ENCODE results near the gene JAML. TPM values are rescaled to one million over a fixed set of nuclear protein-coding genes. Genes with fewer than 3 reads are reported as not detected.

JAML gene
- total RNA-seq = 100 to 1,000 TPM; 125 to 239 TPM

- peaks cover 0 to 5% of the 10 kb centered on the region in 2 donors for H3K9me3 Mint-ChIP-seq
- peaks cover 61 to 72% of the 10 kb centered on the region in 2 donors for H3K36me3 Mint-ChIP-seq
- DNase-seq (ENCODE audit: low spot score in 2 of 2) = peak in 1 of 2 donors; percentile 68
- peak within 1 kb of the TSS in 1 of 2 donors; percentile 95 for H3K27ac Mint-ChIP-seq
- ATAC-seq = peak; percentile 70 to 82
These were observed at the start of gene JAML for GRCh38 chr11:118224511-118225188. TSS of gene JAML (minus strand) at chr11:118225011. CDS start at chr11:118214866, 10,145 bp downstream.

GRCh38 chr11:118274186-118274585 lies 49.4 kb upstream of the JAML start:
- Mint-ChIP-seq H3K9me3 (peaks cover 3 to 8% of the 10 kb centered on the region in 2 donors), H3K27ac (no peak overlapping the region), H3K36me3 (no peaks in the 10 kb centered on the region)
- ATAC-seq (no peak), DNase-seq (ENCODE audit: low spot score in 2 of 2) (no peak)

GRCh38 chr11:118272001-118272400 lies 47.2 kb upstream of the JAML start:
- Mint-ChIP-seq H3K36me3 (no peaks in the 10 kb centered on the region), H3K9me3 (peaks cover 3 to 8% of the 10 kb centered on the region in 2 donors)
- no peak for ATAC-seq

GRCh38 chr11:118267486-118267885 lies 42.7 kb upstream of the JAML start:
- ATAC-seq (no peak), DNase-seq (ENCODE audit: low spot score in 2 of 2) (no peak)
- H3K36me3 Mint-ChIP-seq = peaks cover 20 to 22% of the 10 kb centered on the region in 2 donors
- no peaks in the 10 kb centered on the region for H3K9me3 Mint-ChIP-seq
- H3K27ac Mint-ChIP-seq = no peak overlapping the region

More at GRCh38 chr11:118272001-118272400, 47.2 kb upstream of the JAML start:
- H3K27ac Mint-ChIP-seq = no peak overlapping the region
- DNase-seq (ENCODE audit: low spot score in 2 of 2) = no peak

- H3K9me3 Mint-ChIP-seq = no peaks in the 10 kb centered on the region
- H3K27ac Mint-ChIP-seq = no peak overlapping the region
- ATAC-seq (no peak), DNase-seq (ENCODE audit: low spot score in 2 of 2) (no peak)
- peaks cover 29 to 32% of the 10 kb centered on the region in 2 donors for H3K36me3 Mint-ChIP-seq
These were observed 41.1 kb upstream of the JAML start for GRCh38 chr11:118265954-118266353.

GRCh38 chr11:118264569-118265465 lies 40.0 kb upstream of the JAML start:
- DNase-seq (ENCODE audit: low spot score in 2 of 2) (no peak), ATAC-seq (no peak)
- Mint-ChIP-seq H3K36me3 (peaks cover 34 to 41% of the 10 kb centered on the region in 2 donors), H3K27ac (peak overlapping the region; percentile 84 to 91), H3K9me3 (no peaks in the 10 kb centered on the region)

- H3K27ac Mint-ChIP-seq = peak within 1 kb of the TSS; percentile 84 to 91
- DNase-seq (ENCODE audit: low spot score in 2 of 2) (peak in 1 of 2 donors; percentile 61), ATAC-seq (peak; percentile 84 to 87)
- no peaks in the 10 kb centered on the region for H3K9me3 Mint-ChIP-seq
- peaks cover 42 to 50% of the 10 kb centered on the region in 2 donors for H3K36me3 Mint-ChIP-seq
These were observed 39.1 kb upstream of the JAML start, which contains the start of gene MPZL2 for GRCh38 chr11:118263695-118264568. TSS of gene MPZL2 (minus strand) at chr11:118264297. CDS start at chr11:118264153, 144 bp downstream.

GRCh38 chr11:118263112-118263511 lies 38.3 kb upstream of the JAML start:
- no peak for DNase-seq (ENCODE audit: low spot score in 2 of 2)
- peaks cover 51 to 58% of the 10 kb centered on the region in 2 donors for H3K36me3 Mint-ChIP-seq
- ATAC-seq = peak in 1 of 2 donors; percentile 44
- no peaks in the 10 kb centered on the region for H3K9me3 Mint-ChIP-seq
- H3K27ac Mint-ChIP-seq = peak overlapping the region in 1 of 2 donors; percentile 84

- ATAC-seq (peak in 1 of 2 donors; percentile 39), DNase-seq (ENCODE audit: low spot score in 2 of 2) (no peak)
- H3K27ac Mint-ChIP-seq = no peak overlapping the region
- H3K36me3 Mint-ChIP-seq = peaks cover 58 to 76% of the 10 kb centered on the region in 2 donors
- no peaks in the 10 kb centered on the region for H3K9me3 Mint-ChIP-seq
These were observed 35.5 kb upstream of the JAML start for GRCh38 chr11:118260353-118260752.

- ATAC-seq (no peak), DNase-seq (ENCODE audit: low spot score in 2 of 2) (no peak)
- no peak overlapping the region for H3K27ac Mint-ChIP-seq
- no peaks in the 10 kb centered on the region for H3K9me3 Mint-ChIP-seq
- H3K36me3 Mint-ChIP-seq = peaks cover 57 to 81% of the 10 kb centered on the region in 2 donors
These were observed 34.3 kb upstream of the JAML start for GRCh38 chr11:118259138-118259537.

- ATAC-seq (peak in 1 of 2 donors; percentile 33), DNase-seq (ENCODE audit: low spot score in 2 of 2) (no peak)
- peaks cover 50 to 73% of the 10 kb centered on the region in 2 donors for H3K36me3 Mint-ChIP-seq
- no peaks in the 10 kb centered on the region for H3K9me3 Mint-ChIP-seq
- no peak overlapping the region for H3K27ac Mint-ChIP-seq
These were observed 33.6 kb upstream of the JAML start for GRCh38 chr11:118258410-118258809.

- H3K36me3 Mint-ChIP-seq = peaks cover 24 to 37% of the 10 kb centered on the region in 2 donors
- H3K9me3 Mint-ChIP-seq = peaks cover 2% of the 10 kb centered on the region in 2 donors
- ATAC-seq = no peak
- no peak for DNase-seq (ENCODE audit: low spot score in 2 of 2)
- H3K27ac Mint-ChIP-seq = peak overlapping the region; percentile 98
These were observed 27.9 kb upstream of the JAML start for GRCh38 chr11:118252688-118253087.

- H3K9me3 Mint-ChIP-seq = peaks cover 4 to 5% of the 10 kb centered on the region in 2 donors
- peak; percentile 75 to 77 for ATAC-seq
These were observed 27.2 kb upstream of the JAML start, which contains the start of gene MPZL3 for GRCh38 chr11:118251858-118252652. TSS of gene MPZL3 (minus strand) at chr11:118252365. CDS start at chr11:118252294, 71 bp downstream.

GRCh38 chr11:118247041-118247440 lies 22.2 kb upstream of the JAML start:
- Mint-ChIP-seq H3K36me3 (peaks cover 31 to 43% of the 10 kb centered on the region in 2 donors), H3K9me3 (peaks cover 4 to 5% of the 10 kb centered on the region in 2 donors), H3K27ac (peak overlapping the region; percentile 18 to 99)
- peak; percentile 15 to 67 for ATAC-seq
- DNase-seq (ENCODE audit: low spot score in 2 of 2) = no peak

More at GRCh38 chr11:118251858-118252652, 27.2 kb upstream of the JAML start, which contains the start of gene MPZL3:
- Mint-ChIP-seq H3K27ac (peak within 1 kb of the TSS; percentile 98), H3K36me3 (peaks cover 28 to 41% of the 10 kb centered on the region in 2 donors)
- DNase-seq (ENCODE audit: low spot score in 2 of 2) = peak; percentile 78 to 85

- H3K27ac Mint-ChIP-seq = peak overlapping the region; percentile 63 to 99
- DNase-seq (ENCODE audit: low spot score in 2 of 2) (no peak), ATAC-seq (no peak)
- peaks cover 29 to 41% of the 10 kb centered on the region in 2 donors for H3K36me3 Mint-ChIP-seq
- peaks cover 4 to 5% of the 10 kb centered on the region in 2 donors for H3K9me3 Mint-ChIP-seq
These were observed 21.2 kb upstream of the JAML start for GRCh38 chr11:118245936-118246562.
